CD14-positive monocyte (primary cell): ENCODE data around the gene DIRAS1. TPM values are rescaled to one million over a fixed set of nuclear protein-coding genes. Genes with fewer than 3 reads are reported as not detected.

Source experiments
- DNase-seq, 3 donors: peaks; one replicate each; pipeline ENCODE4 v3.0.0-alpha.2; 2011 to 2022
- H2AFZ ChIP-seq: 2 replicates; pipeline ENCODE4 v1.6.0; 2012; ENCODE audit warnings: mild to moderate bottlenecking, low read depth, low read length, inconsistent platforms; ENCODE audit not compliant: insufficient read depth, poor library complexity, severe bottlenecking
- H3K27ac ChIP-seq, 2 donors: 1 replicate in 1 of 2; 2 replicates in 1 of 2; pipeline ENCODE4 v1.5.1; 2012 to 2013; ENCODE audit warnings: low read length in 2 of 2, control low read depth in 1 of 2, inconsistent platforms in 1 of 2, low read depth in 1 of 2, mild to moderate bottlenecking in 1 of 2
- H3K27me3 ChIP-seq, 2 donors: one replicate each; pipeline versions ENCODE4 v1.6.0 to v1.6.1; 2011 to 2013; ENCODE audit warnings: low read length in 2 of 2; ENCODE audit not compliant: control insufficient read depth in 2 of 2, insufficient read depth in 2 of 2
- H3K36me3 ChIP-seq, 2 donors: replicated peaks in 1 of 2; 1 replicate in 1 of 2; 2 replicates in 1 of 2; pipeline versions ENCODE4 v1.5.1 to v1.6.1; 2012 to 2013; ENCODE audit warnings: low read length in 2 of 2, control low read depth in 1 of 2, inconsistent platforms in 1 of 2, mild to moderate bottlenecking in 1 of 2; ENCODE audit not compliant: insufficient read depth in 2 of 2, control insufficient read depth in 1 of 2
- H3K4me1 ChIP-seq, 2 donors: 1 replicate in 1 of 2; 2 replicates in 1 of 2; pipeline versions ENCODE4 v1.5.1 to v1.6.1; 2012 to 2013; ENCODE audit warnings: low read length in 2 of 2, control low read depth in 1 of 2, inconsistent platforms in 1 of 2, mild to moderate bottlenecking in 1 of 2, moderate library complexity in 1 of 2; ENCODE audit not compliant: insufficient read depth in 2 of 2, control insufficient read depth in 1 of 2
- H3K4me2 ChIP-seq: replicated peaks from 2 replicates; pipeline ENCODE3; 2012; ENCODE audit warnings: low read length, moderate library complexity, mild to moderate bottlenecking; ENCODE audit not compliant: poor library complexity, severe bottlenecking; ENCODE audit errors: extremely low read depth
- H3K4me3 ChIP-seq, 3 experiments: fragments of 200-600 bp in 1 of 3; sonication (generic) in 1 of 3; replicated peaks in 1 of 3; 1 replicate in 2 of 3; 2 replicates in 1 of 3; pipeline ENCODE4 v1.5.1; 2011 to 2013; ENCODE audit warnings: low read length in 3 of 3, mild to moderate bottlenecking in 3 of 3, control low read depth in 2 of 3, low read depth in 2 of 3, inconsistent platforms in 1 of 3, moderate library complexity in 1 of 3
- H3K79me2 ChIP-seq: 2 replicates; pipeline ENCODE4 v1.6.0; 2012; ENCODE audit warnings: mild to moderate bottlenecking, control low read depth, inconsistent platforms, low read length, moderate library complexity; ENCODE audit not compliant: insufficient read depth
- H3K9ac ChIP-seq: 2 replicates; pipeline ENCODE4 v1.6.0; 2017; ENCODE audit warnings: low read length, mild to moderate bottlenecking; ENCODE audit not compliant: insufficient read depth, poor library complexity, severe bottlenecking
- H3K9me3 ChIP-seq, 2 donors: replicated peaks in 1 of 2; 1 replicate in 1 of 2; 2 replicates in 1 of 2; pipeline versions ENCODE4 v1.5.1 to v1.6.1; 2012 to 2013; ENCODE audit warnings: low read length in 2 of 2, control low read depth in 1 of 2; ENCODE audit not compliant: control insufficient read depth in 1 of 2, insufficient read depth in 1 of 2
- H4K20me1 ChIP-seq: 2 replicates; pipeline ENCODE4 v1.6.0; 2012; ENCODE audit warnings: mild to moderate bottlenecking, low read length, control low read depth, moderate library complexity; ENCODE audit not compliant: insufficient read depth
- H3K27ac Mint-ChIP-seq, 7 donors: one replicate each; pipeline ENCODE4 v1.8.0; 2020; ENCODE audit warnings: mild to moderate bottlenecking in 7 of 7, mixed read lengths in 7 of 7, moderate library complexity in 6 of 7, inconsistent platforms in 2 of 7
- H3K27me3 Mint-ChIP-seq, 3 donors: one replicate each; pipeline ENCODE4 v1.8.0; 2021 to 2022; ENCODE audit warnings: low read depth in 3 of 3, mild to moderate bottlenecking in 3 of 3, mixed read lengths in 3 of 3, moderate library complexity in 3 of 3, inconsistent platforms in 1 of 3
- H3K36me3 Mint-ChIP-seq, 2 donors: one replicate each; pipeline ENCODE4 v1.8.0; 2020; ENCODE audit warnings: mixed read lengths in 2 of 2, inconsistent platforms in 1 of 2, mild to moderate bottlenecking in 1 of 2
- H3K4me1 Mint-ChIP-seq: one replicate; pipeline ENCODE4 v1.8.0; 2020; ENCODE audit warnings: mild to moderate bottlenecking, mixed read lengths
- H3K4me3 Mint-ChIP-seq, 2 donors: one replicate each; pipeline ENCODE4 v1.8.0; 2020; ENCODE audit warnings: mild to moderate bottlenecking in 2 of 2, mixed read lengths in 2 of 2, moderate library complexity in 1 of 2
- H3K9me3 Mint-ChIP-seq, 7 donors: one replicate each; pipeline ENCODE4 v1.8.0; 2020 to 2022; ENCODE audit warnings: mixed read lengths in 7 of 7, mild to moderate bottlenecking in 6 of 7, moderate library complexity in 6 of 7, inconsistent platforms in 2 of 7
- WGBS: methylation state at CpG from one replicate; pipeline ENCODE4 v1.1.5; 2013; ENCODE audit warnings: missing lambda C conversion rate; ENCODE audit not compliant: insufficient coverage; 5-methylcytosine and 5-hydroxymethylcytosine counted together
- intact Hi-C, 2 donors: fragments of 100-400 bp; cut with micrococcal nuclease; formaldehyde crosslinking; loops; one replicate each; pipeline versions ENCODE4 v1.15.0 to v1.15.1; 2023
- polyA plus RNA-seq, 3 donors: library from polyadenylated mRNA; depleted of rRNA in 1 of 3; unstranded in 2 of 3; stranded (reverse) in 1 of 3; fragments of 300-500 nt in 2 of 3; fragments of >200 nt in 1 of 3; fragmentation: Illumina TruSeq in 2 of 3; gene quantifications; 1 replicate in 2 of 3; 2 replicates in 1 of 3; pipeline ENCODE4 v1.2.3, GENCODE V29; 2012 to 2021
- TF ChIP-seq, protein P1 (sequence below): fragments of 200-600 bp; IDR thresholded peaks from one replicate; pipeline ENCODE4 v1.8.0; 2022; ENCODE audit warnings: antibody characterized with exemption, mild to moderate bottlenecking

DIRAS1 gene
- polyA plus RNA-seq, 3 donors: 0.04 TPM; not detected in 2

DNA sequence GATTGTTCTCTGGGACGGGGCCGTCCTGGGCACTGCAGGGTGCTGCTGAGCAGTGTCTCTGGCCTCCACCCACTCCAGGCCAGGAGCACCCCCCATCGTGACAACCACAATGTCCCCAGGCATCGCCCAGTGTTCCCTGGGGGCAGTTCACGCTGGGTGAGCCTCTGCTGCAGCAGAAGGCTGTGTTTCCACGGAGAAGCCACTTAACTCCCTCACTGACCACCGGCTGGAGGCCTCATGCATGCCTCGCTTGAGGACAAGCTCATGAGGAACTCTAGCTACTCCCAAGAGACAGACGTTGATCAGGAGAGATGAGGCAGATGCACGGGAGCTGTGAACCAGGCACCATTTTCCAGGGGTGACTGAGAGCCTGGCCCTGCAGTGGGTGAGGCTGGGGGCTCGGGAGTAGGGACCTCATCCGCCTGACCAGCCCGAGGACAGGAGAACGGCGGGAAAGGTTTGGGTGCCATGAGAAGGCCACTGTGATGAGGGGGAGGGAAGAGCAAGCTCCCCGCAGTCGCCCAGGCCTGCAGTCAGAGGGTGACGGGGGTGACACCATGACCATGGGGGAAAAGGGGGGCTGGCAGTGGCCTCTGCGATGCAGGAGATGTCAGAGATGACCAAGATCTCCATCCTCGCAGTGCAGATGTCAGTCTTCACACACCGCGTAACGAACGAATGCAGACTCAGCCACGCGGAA, 13.6 kb upstream of the DIRAS1 start:
- H3K36me3 Mint-ChIP-seq: peaks cover 35 to 52% of the 10 kb centered on the region in 2 donors

DNA sequence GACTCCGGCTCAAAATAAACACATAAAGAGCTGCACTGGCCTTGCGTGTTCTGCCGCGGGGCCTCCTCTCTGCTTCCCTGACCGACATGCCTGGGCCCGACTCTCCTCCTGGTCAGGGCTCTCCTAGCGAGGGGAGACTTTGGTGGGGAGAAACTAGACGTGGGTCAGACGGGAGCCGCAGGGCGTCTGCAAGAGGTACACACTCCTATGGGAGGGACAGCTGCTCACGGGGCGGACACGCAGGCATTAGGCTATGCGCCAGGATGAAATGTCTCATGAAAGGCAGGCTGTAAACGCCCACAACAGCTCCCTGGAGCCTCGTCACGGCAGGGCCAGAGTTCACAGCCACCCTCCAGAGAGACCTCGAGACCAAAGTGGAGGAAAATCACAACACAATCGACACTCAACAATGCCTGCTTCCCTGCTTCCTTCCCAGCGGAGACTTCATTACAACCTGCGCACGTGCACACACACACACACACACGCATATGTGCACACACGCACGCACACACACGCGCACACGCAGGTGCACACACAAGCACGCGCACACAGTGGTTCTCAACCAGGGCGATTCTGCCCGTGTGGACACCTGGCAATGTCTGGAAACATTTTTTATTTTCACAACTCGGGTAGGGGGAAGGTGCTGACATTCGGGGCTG, 12.9 kb upstream of the DIRAS1 start:
- Mint-ChIP-seq H3K4me3 (no peak overlapping the region), H3K9me3 (peaks cover 0 to 3% (median 0%) of the 10 kb centered on the region in 7 donors), H3K27me3 (peaks cover 0 to 2% (median 0%) of the 10 kb centered on the region in 3 donors), H3K4me1 (peaks cover 20% of the 10 kb centered on the region), H3K27ac (no peak overlapping the region), H3K36me3 (peaks cover 35 to 52% of the 10 kb centered on the region in 2 donors)
- 95% methylated on average over 34 of the region's 35 CpGs for WGBS
- DNase-seq: no peak
- TF ChIP-seq, protein P1, sequence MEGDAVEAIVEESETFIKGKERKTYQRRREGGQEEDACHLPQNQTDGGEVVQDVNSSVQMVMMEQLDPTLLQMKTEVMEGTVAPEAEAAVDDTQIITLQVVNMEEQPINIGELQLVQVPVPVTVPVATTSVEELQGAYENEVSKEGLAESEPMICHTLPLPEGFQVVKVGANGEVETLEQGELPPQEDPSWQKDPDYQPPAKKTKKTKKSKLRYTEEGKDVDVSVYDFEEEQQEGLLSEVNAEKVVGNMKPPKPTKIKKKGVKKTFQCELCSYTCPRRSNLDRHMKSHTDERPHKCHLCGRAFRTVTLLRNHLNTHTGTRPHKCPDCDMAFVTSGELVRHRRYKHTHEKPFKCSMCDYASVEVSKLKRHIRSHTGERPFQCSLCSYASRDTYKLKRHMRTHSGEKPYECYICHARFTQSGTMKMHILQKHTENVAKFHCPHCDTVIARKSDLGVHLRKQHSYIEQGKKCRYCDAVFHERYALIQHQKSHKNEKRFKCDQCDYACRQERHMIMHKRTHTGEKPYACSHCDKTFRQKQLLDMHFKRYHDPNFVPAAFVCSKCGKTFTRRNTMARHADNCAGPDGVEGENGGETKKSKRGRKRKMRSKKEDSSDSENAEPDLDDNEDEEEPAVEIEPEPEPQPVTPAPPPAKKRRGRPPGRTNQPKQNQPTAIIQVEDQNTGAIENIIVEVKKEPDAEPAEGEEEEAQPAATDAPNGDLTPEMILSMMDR: no peak
- Histone ChIP-seq H3K27ac (no peak overlapping the region), H4K20me1 (no peaks in the 10 kb centered on the region), H3K4me1 (peaks cover 5 to 21% of the 10 kb centered on the region in 2 donors), H3K9me3 (no peaks in the 10 kb centered on the region), H3K9ac (no peak overlapping the region), H3K4me2 (no peak overlapping the region), H3K79me2 (peaks cover 20% of the 10 kb centered on the region), H3K4me3 (no peak overlapping the region), H3K36me3 (peaks cover 26 to 53% of the 10 kb centered on the region in 2 donors), H2AFZ (no peak overlapping the region), H3K27me3 (no peaks in the 10 kb centered on the region)
- intact Hi-C loops: no loop called here

More for the DNA sequence above, 13.6 kb upstream of the DIRAS1 start:
- peaks cover 0 to 3% (median 0%) of the 10 kb centered on the region in 7 donors for H3K9me3 Mint-ChIP-seq
- H3K4me3 Mint-ChIP-seq: no peak overlapping the region
- H3K36me3 ChIP-seq: peaks cover 26 to 53% of the 10 kb centered on the region in 2 donors
- H4K20me1 ChIP-seq: no peaks in the 10 kb centered on the region
- H3K27me3 ChIP-seq: no peaks in the 10 kb centered on the region
- H2AFZ ChIP-seq: no peak overlapping the region
- H3K27ac Mint-ChIP-seq: peak overlapping the region in 1 of 7 donors; percentile 54
- no peak overlapping the region for H3K27ac ChIP-seq
- H3K4me2 ChIP-seq: no peak overlapping the region
- no peaks in the 10 kb centered on the region for H3K9me3 ChIP-seq
- H3K9ac ChIP-seq: no peak overlapping the region
- DNase-seq: no peak
- peaks cover 0 to 2% (median 0%) of the 10 kb centered on the region in 3 donors for H3K27me3 Mint-ChIP-seq
- intact Hi-C loops: no loop called here
- 94% methylated on average over 20 of the region's 26 CpGs for WGBS
- peaks cover 24% of the 10 kb centered on the region for H3K4me1 Mint-ChIP-seq
- TF ChIP-seq, protein P1: no peak
- no peak overlapping the region for H3K4me3 ChIP-seq
- H3K4me1 ChIP-seq: peaks cover 11 to 26% of the 10 kb centered on the region in 2 donors
- peaks cover 27% of the 10 kb centered on the region for H3K79me2 ChIP-seq
